Measurements from ENCODE around the gene TNNC1.

Gene TNNC1

DNA sequence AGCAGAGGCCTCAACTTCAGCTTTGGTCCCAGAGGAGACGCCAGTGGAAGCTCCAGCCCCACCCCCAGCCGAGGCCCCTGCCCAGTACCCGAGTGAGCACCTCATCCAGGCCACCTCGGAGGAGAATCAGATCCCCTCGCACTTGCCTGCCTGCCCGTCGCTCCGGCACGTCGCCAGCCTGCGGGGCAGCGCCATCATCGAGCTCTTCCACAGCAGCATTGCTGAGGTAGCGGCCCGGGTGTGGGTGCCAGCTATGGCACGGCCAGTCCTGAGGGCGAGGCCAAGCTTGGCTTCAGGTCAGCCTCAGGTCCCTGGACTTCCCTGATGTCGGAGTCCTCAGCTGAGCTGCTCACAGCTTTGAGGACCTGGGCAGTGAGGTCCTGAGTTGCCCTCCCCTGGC is 35.6 kb upstream of the TNNC1 start:
- no peak for DNase-seq
- Histone ChIP-seq H3K36me3 (ENCODE audit: control insufficient read depth in 4 of 4, insufficient read depth in 4 of 4, low read length in 3 of 4) (peaks cover 13 to 75% (median 51%) of the 10 kb centered on the region in 4 experiments), H3K27ac (ENCODE audit: insufficient read depth in 1 of 2, low read depth in 1 of 2, low read length in 2 of 2, poor library complexity in 1 of 2, severe bottlenecking in 2 of 2) (no peak overlapping the region), H3K4me3 (ENCODE audit: control insufficient read depth in 1 of 7, extremely low read depth in 1 of 7, insufficient read depth in 4 of 7, low read depth in 2 of 7, low read length in 6 of 7) (no peak overlapping the region), H3K27me3 (replicated peaks in 2 of 5; ENCODE audit: control insufficient read depth in 4 of 5, insufficient read depth in 5 of 5, low read length in 4 of 5) (no peaks in the 10 kb centered on the region), H3K4me1 (ENCODE audit: control extremely low read depth in 1 of 4, control insufficient read depth in 4 of 4, insufficient read depth in 4 of 4, low read length in 3 of 4) (peaks cover 0 to 60% (median 41%) of the 10 kb centered on the region in 4 experiments), H3K9me3 (ENCODE audit: control extremely low read depth in 1 of 5, control insufficient read depth in 4 of 5, insufficient read depth in 2 of 5, low read depth in 1 of 5, low read length in 4 of 5) (no peaks in the 10 kb centered on the region)
- CTCF ChIA-PET: interaction anchor here (0.7 to 6.1 kb wide), 5 partner anchors 9 to 62 kb away, joined by 3 to 65 read pairs (median 3); no protein-coding TSS in a partner anchor
- WGBS (ENCODE audit: insufficient coverage): 97% methylated on average over 18 of the region's 18 CpGs
- POLR2A ChIA-PET: interaction anchor here (1.7 kb wide), 1 partner anchor 43 kb away, joined by 7 read pairs; no protein-coding TSS in a partner anchor

DNA sequence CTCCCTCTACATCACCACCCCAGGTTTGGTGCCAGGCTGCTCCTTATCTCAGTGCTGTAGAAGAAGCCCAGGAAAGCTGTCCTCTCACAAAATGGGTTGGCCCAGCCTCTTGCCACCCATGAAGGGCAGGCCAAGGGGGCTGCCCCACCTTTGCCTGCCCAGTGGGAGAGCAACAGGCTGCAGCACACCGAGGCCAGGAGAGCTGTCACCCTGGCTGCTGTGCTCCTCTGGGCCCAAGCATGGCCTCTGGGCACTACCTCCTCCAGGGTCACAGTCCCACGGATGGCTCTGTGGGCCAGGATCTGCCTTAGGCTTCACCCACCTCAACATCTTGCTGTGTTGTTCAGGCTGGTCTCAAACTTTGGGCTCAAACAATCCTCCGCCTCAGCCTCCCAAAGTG is 34.9 kb upstream of the TNNC1 start:
- WGBS (ENCODE audit: insufficient coverage): 98% methylated on average over 3 of the region's 3 CpGs
- POLR2A ChIA-PET: no interaction called here
- H3K36me3 ChIP-seq (ENCODE audit: control insufficient read depth in 4 of 4, insufficient read depth in 4 of 4, low read length in 3 of 4): peaks cover 13 to 77% (median 52%) of the 10 kb centered on the region in 4 experiments

DNA sequence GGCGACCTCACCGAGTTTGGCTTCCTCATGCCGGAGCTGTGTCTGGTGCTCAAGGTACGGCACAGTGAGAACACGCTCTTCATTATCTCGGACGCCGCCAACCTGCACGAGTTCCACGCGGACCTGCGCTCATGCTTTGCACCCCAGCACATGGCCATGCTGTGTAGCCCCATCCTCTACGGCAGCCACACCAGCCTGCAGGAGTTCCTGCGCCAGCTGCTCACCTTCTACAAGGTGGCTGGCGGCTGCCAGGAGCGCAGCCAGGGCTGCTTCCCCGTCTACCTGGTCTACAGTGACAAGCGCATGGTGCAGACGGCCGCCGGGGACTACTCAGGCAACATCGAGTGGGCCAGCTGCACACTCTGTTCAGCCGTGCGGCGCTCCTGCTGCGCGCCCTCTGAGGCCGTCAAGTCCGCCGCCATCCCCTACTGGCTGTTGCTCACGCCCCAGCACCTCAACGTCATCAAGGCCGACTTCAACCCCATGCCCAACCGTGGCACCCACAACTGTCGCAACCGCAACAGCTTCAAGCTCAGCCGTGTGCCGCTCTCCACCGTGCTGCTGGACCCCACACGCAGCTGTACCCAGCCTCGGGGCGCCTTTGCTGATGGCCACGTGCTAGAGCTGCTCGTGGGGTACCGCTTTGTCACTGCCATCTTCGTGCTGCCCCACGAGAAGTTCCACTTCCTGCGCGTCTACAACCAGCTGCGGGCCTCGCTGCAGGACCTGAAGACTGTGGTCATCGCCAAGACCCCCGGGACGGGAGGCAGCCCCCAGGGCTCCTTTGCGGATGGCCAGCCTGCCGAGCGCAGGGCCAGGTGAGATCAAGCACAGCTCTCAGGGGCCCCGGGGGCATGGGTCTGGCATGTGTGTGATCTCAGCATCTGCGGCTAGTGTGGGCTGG is 34.2 kb upstream of the TNNC1 start:
- H3K36me3 ChIP-seq (ENCODE audit: control insufficient read depth in 4 of 4, insufficient read depth in 4 of 4, low read length in 3 of 4): peaks cover 13 to 82% (median 52%) of the 10 kb centered on the region in 4 experiments
- POLR2A ChIA-PET: no interaction called here

More for the DNA sequence above, 34.9 kb upstream of the TNNC1 start:
- H3K9me3 ChIP-seq (ENCODE audit: control extremely low read depth in 1 of 5, control insufficient read depth in 4 of 5, insufficient read depth in 2 of 5, low read depth in 1 of 5, low read length in 4 of 5): no peaks in the 10 kb centered on the region
- CTCF ChIA-PET: interaction anchor here (0.9 to 6.1 kb wide), 3 partner anchors 9 to 16 kb away, joined by 3 to 65 read pairs (median 5); no protein-coding TSS in a partner anchor
- no peak overlapping the region for H3K27ac ChIP-seq (ENCODE audit: insufficient read depth in 1 of 2, low read depth in 1 of 2, low read length in 2 of 2, poor library complexity in 1 of 2, severe bottlenecking in 2 of 2)
- H3K4me3 ChIP-seq (ENCODE audit: control insufficient read depth in 1 of 7, extremely low read depth in 1 of 7, insufficient read depth in 4 of 7, low read depth in 2 of 7, low read length in 6 of 7): no peak overlapping the region
- peaks cover 0 to 53% (median 34%) of the 10 kb centered on the region in 4 experiments for H3K4me1 ChIP-seq (ENCODE audit: control extremely low read depth in 1 of 4, control insufficient read depth in 4 of 4, insufficient read depth in 4 of 4, low read length in 3 of 4)
- no peak for DNase-seq
- H3K27me3 ChIP-seq (replicated peaks in 2 of 5; ENCODE audit: control insufficient read depth in 4 of 5, insufficient read depth in 5 of 5, low read length in 4 of 5): no peaks in the 10 kb centered on the region

DNA sequence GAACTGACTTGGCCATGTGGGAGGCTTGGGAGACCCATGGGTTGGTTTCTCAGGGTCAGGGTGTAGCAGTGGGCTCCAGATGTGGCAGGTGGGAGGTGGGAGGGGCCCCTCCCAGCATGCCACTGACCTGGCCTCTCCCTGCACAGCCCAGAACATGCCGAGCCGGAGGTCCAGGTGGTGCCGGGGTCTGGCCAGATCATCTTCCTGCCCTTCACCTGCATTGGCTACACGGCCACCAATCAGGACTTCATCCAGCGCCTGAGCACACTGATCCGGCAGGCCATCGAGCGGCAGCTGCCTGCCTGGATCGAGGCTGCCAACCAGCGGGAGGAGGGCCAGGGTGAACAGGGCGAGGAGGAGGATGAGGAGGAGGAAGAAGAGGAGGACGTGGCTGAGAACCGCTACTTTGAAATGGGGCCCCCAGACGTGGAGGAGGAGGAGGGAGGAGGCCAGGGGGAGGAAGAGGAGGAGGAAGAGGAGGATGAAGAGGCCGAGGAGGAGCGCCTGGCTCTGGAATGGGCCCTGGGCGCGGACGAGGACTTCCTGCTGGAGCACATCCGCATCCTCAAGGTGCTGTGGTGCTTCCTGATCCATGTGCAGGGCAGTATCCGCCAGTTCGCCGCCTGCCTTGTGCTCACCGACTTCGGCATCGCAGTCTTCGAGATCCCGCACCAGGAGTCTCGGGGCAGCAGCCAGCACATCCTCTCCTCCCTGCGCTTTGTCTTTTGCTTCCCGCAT is 33.4 kb upstream of the TNNC1 start:
- no peaks in the 10 kb centered on the region for H3K9me3 ChIP-seq (ENCODE audit: control extremely low read depth in 1 of 5, control insufficient read depth in 4 of 5, insufficient read depth in 2 of 5, low read depth in 1 of 5, low read length in 4 of 5)
- CTCF ChIA-PET: interaction anchor here (1.0 to 6.1 kb wide), 4 partner anchors 15 to 62 kb away, joined by 3 to 65 read pairs (median 3); no protein-coding TSS in a partner anchor
- H3K27me3 ChIP-seq (replicated peaks in 2 of 5; ENCODE audit: control insufficient read depth in 4 of 5, insufficient read depth in 5 of 5, low read length in 4 of 5): no peaks in the 10 kb centered on the region
- no peak for DNase-seq
- peaks cover 10 to 83% (median 53%) of the 10 kb centered on the region in 4 experiments for H3K36me3 ChIP-seq (ENCODE audit: control insufficient read depth in 4 of 4, insufficient read depth in 4 of 4, low read length in 3 of 4)
- H3K4me1 ChIP-seq (ENCODE audit: control extremely low read depth in 1 of 4, control insufficient read depth in 4 of 4, insufficient read depth in 4 of 4, low read length in 3 of 4): peaks cover 0 to 38% (median 28%) of the 10 kb centered on the region in 4 experiments
- no peak overlapping the region for H3K4me3 ChIP-seq (ENCODE audit: control insufficient read depth in 1 of 7, extremely low read depth in 1 of 7, insufficient read depth in 4 of 7, low read depth in 2 of 7, low read length in 6 of 7)
- WGBS (ENCODE audit: insufficient coverage): 95% methylated on average over 29 of the region's 31 CpGs
- POLR2A ChIA-PET: no interaction called here
- no peak overlapping the region for H3K27ac ChIP-seq (ENCODE audit: insufficient read depth in 1 of 2, low read depth in 1 of 2, low read length in 2 of 2, poor library complexity in 1 of 2, severe bottlenecking in 2 of 2)

More for the DNA sequence above, 34.2 kb upstream of the TNNC1 start:
- no peaks in the 10 kb centered on the region for H3K9me3 ChIP-seq (ENCODE audit: control extremely low read depth in 1 of 5, control insufficient read depth in 4 of 5, insufficient read depth in 2 of 5, low read depth in 1 of 5, low read length in 4 of 5)
- H3K27ac ChIP-seq (ENCODE audit: insufficient read depth in 1 of 2, low read depth in 1 of 2, low read length in 2 of 2, poor library complexity in 1 of 2, severe bottlenecking in 2 of 2): no peak overlapping the region
- H3K27me3 ChIP-seq (replicated peaks in 2 of 5; ENCODE audit: control insufficient read depth in 4 of 5, insufficient read depth in 5 of 5, low read length in 4 of 5): no peaks in the 10 kb centered on the region
- no peak for DNase-seq
- H3K4me1 ChIP-seq (ENCODE audit: control extremely low read depth in 1 of 4, control insufficient read depth in 4 of 4, insufficient read depth in 4 of 4, low read length in 3 of 4): peaks cover 0 to 46% (median 29%) of the 10 kb centered on the region in 4 experiments
- 98% methylated on average over 53 of the region's 59 CpGs for WGBS (ENCODE audit: insufficient coverage)
- CTCF ChIA-PET: interaction anchor here (1.4 to 6.1 kb wide), 2 partner anchors 11 to 16 kb away, joined by 5 to 65 read pairs; no protein-coding TSS in a partner anchor
- no peak overlapping the region for H3K4me3 ChIP-seq (ENCODE audit: control insufficient read depth in 1 of 7, extremely low read depth in 1 of 7, insufficient read depth in 4 of 7, low read depth in 2 of 7, low read length in 6 of 7)

DNA sequence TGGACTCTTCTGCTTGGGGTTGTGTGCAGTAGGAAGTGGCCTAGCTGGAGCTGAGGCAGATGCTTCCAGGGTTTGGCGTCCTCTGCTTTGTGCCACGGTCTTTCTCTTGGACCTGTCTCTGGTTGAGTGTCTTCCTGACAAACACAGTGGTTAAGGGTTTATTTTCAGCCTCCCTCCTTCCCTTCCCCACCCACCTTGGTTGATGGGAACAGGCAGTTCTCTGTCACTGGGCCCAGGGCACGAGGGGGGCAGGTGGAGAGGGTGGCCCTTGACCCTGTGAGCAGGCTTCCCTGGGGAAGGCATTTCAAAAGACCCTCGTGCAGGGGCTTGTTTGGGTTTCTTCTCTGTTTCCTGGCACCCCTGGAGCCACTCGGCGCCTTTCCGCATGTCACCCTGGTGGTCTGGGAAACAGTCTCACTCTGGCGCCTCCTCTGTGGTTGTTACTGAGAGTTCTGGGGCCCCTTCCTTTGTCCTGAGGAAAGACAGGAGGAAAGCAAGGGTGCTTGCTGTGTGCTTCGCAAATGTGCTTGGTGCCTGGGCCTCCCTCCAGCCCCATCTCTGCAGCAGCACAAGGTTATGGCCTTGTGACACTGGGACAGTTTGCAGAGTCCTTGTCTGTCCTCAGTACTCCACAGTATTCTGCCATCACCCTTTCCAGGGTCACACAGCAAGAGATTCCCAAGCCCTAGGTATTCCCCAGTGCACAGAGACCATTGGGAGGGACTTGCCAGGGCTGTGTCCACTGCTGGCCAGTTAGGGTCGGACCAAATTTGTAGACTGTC is 31.0 kb upstream of the TNNC1 start:
- Histone ChIP-seq H3K9me3 (ENCODE audit: control extremely low read depth in 1 of 5, control insufficient read depth in 4 of 5, insufficient read depth in 2 of 5, low read depth in 1 of 5, low read length in 4 of 5) (no peaks in the 10 kb centered on the region), H3K4me3 (ENCODE audit: control insufficient read depth in 1 of 7, extremely low read depth in 1 of 7, insufficient read depth in 4 of 7, low read depth in 2 of 7, low read length in 6 of 7) (no peak overlapping the region), H3K36me3 (ENCODE audit: control insufficient read depth in 4 of 4, insufficient read depth in 4 of 4, low read length in 3 of 4) (peaks cover 10 to 92% (median 60%) of the 10 kb centered on the region in 4 experiments), H3K4me1 (ENCODE audit: control extremely low read depth in 1 of 4, control insufficient read depth in 4 of 4, insufficient read depth in 4 of 4, low read length in 3 of 4) (peaks cover 0 to 15% (median 5%) of the 10 kb centered on the region in 4 experiments), H3K27ac (ENCODE audit: insufficient read depth in 1 of 2, low read depth in 1 of 2, low read length in 2 of 2, poor library complexity in 1 of 2, severe bottlenecking in 2 of 2) (no peak overlapping the region), H3K27me3 (replicated peaks in 2 of 5; ENCODE audit: control insufficient read depth in 4 of 5, insufficient read depth in 5 of 5, low read length in 4 of 5) (no peaks in the 10 kb centered on the region)
- ChIA-PET CTCF (no interaction called here), POLR2A (no interaction called here)
- DNase-seq: no peak
- 91% methylated on average over 7 of the region's 10 CpGs for WGBS (ENCODE audit: insufficient coverage)

DNA sequence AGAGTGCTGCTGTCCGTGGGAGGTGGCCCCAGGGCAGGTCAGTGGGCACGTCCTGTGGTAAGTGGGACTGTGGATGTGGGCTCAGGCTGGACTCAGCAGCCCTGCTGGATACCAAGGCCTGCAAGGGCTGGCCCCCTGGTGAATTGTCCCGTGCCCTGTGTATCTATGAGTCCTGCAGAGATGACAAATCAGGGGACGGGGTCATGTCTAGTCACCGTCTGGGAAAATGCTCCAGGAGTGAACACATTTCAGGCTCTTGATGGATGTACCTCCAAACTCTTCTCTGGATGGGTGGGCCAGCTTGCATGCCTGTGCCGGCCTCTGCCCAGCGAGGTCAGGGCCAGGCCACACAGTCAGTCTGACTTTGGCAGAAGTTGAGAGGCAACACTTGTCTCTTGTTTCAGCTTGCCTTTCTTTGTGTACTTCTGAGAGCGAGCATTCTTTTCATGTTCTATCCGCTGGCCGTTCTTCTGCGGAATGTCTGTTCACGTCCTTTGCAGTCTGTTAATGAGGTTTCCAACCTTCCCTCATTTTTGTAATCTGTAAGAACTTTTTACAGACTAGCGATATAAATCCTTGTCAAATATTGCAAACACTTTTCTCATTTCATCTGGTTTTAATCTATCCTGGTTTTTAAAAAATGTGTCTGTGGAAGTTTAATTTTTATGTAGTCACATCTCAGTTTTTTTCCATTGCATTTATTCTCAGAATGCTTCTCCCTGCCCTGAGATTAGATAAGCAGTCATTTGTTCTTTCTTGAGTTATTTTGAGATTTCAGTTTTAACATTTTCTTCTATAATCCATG is 29.9 kb upstream of the TNNC1 start:
- no peak for DNase-seq
- WGBS (ENCODE audit: insufficient coverage): over 99% methylated on average over 12 of the region's 13 CpGs
- Histone ChIP-seq H3K4me1 (ENCODE audit: control extremely low read depth in 1 of 4, control insufficient read depth in 4 of 4, insufficient read depth in 4 of 4, low read length in 3 of 4) (peaks cover 0 to 6% (median 0%) of the 10 kb centered on the region in 4 experiments), H3K27me3 (replicated peaks in 2 of 5; ENCODE audit: control insufficient read depth in 4 of 5, insufficient read depth in 5 of 5, low read length in 4 of 5) (no peaks in the 10 kb centered on the region), H3K4me3 (ENCODE audit: control insufficient read depth in 1 of 7, extremely low read depth in 1 of 7, insufficient read depth in 4 of 7, low read depth in 2 of 7, low read length in 6 of 7) (no peak overlapping the region), H3K9me3 (ENCODE audit: control extremely low read depth in 1 of 5, control insufficient read depth in 4 of 5, insufficient read depth in 2 of 5, low read depth in 1 of 5, low read length in 4 of 5) (no peaks in the 10 kb centered on the region), H3K27ac (ENCODE audit: insufficient read depth in 1 of 2, low read depth in 1 of 2, low read length in 2 of 2, poor library complexity in 1 of 2, severe bottlenecking in 2 of 2) (no peak overlapping the region), H3K36me3 (ENCODE audit: control insufficient read depth in 4 of 4, insufficient read depth in 4 of 4, low read length in 3 of 4) (peaks cover 13 to 93% (median 58%) of the 10 kb centered on the region in 4 experiments)
- ChIA-PET POLR2A (no interaction called here), CTCF (interaction anchor here (1.6 to 2.1 kb wide), 3 partner anchors 8 to 15 kb away, joined by 5 to 14 read pairs (median 7); no protein-coding TSS in a partner anchor)
